Thyroid gland (tissue), 4 donors: ENCODE results near the gene DPF3.

Experiments
- CTCF ChIP-seq, 6 experiments: fragments of 200-600 bp in 3 of 6; fragments of 450-650 bp in 3 of 6; sonication (generic) in 3 of 6; IDR thresholded peaks; one replicate each; pipeline ENCODE4 v1.5.1; 2016 to 2019; ENCODE audit warnings: antibody characterized with exemption in 6 of 6, mild to moderate bottlenecking in 2 of 6, inconsistent platforms in 1 of 6, moderate library complexity in 1 of 6
- POLR2A ChIP-seq, 2 donors: fragments of 450-650 bp; IDR thresholded peaks; one replicate each; pipeline ENCODE4 v1.6.1; 2017; ENCODE audit warnings: antibody characterized with exemption in 2 of 2, mild to moderate bottlenecking in 2 of 2, moderate library complexity in 1 of 2

- TF ChIP-seq CTCF (IDR thresholded peaks at IDR 0.05) (no peak), POLR2A (IDR thresholded peaks at IDR 0.05) (no peak)
These were observed 274.0 kb downstream of the DPF3 start for GRCh38 chr14:72619881-72620280.
